Activated T-helper 17 cell treated with anti-CD3 and anti-CD28 coated beads, Interleukin-2, amount 50 U/mL, for 72 hours (primary cell): Measurements from ENCODE around the gene PAQR4. TPM values are rescaled to one million over a fixed set of nuclear protein-coding genes. Genes with fewer than 3 reads are reported as not detected.
"Not testable (repeated sequence)": the region's sequence is repeated elsewhere in the genome, so short reads cannot be mapped to it uniquely, and the experiment has no call there.

Experiments
- ATAC-seq: fragments of 150-1000 bp; cut with Tn5 transposase; replicated peaks from 2 replicates; pipeline ENCODE4 v1.10.0; 2021; ENCODE audit warnings: mild to moderate bottlenecking, moderate library complexity
- H3K27ac Mint-ChIP-seq: one replicate; pipeline ENCODE4 v1.8.0; 2022; ENCODE audit warnings: mixed read lengths
- H3K27me3 Mint-ChIP-seq: one replicate; pipeline ENCODE4 v1.8.0; 2022; ENCODE audit warnings: mixed read lengths
- H3K36me3 Mint-ChIP-seq: one replicate; pipeline ENCODE4 v1.8.0; 2022; ENCODE audit warnings: low read depth, mild to moderate bottlenecking, mixed read lengths
- H3K4me1 Mint-ChIP-seq: one replicate; pipeline ENCODE4 v1.8.0; 2022; ENCODE audit warnings: mixed read lengths
- H3K4me3 Mint-ChIP-seq: one replicate; pipeline ENCODE4 v1.8.0; 2022; ENCODE audit warnings: mild to moderate bottlenecking, mixed read lengths
- H3K9me3 Mint-ChIP-seq: one replicate; pipeline ENCODE4 v1.8.0; 2022; ENCODE audit warnings: mixed read lengths
- total RNA-seq, 2 donors: library from RNA; stranded (reverse); gene quantifications; one replicate each; pipeline ENCODE4 v1.2.3, GENCODE V29; 2022

The PAQR4 gene
- total RNA-seq, result 10 to 100 TPM; 24.4 to 41.4 TPM

DNA sequence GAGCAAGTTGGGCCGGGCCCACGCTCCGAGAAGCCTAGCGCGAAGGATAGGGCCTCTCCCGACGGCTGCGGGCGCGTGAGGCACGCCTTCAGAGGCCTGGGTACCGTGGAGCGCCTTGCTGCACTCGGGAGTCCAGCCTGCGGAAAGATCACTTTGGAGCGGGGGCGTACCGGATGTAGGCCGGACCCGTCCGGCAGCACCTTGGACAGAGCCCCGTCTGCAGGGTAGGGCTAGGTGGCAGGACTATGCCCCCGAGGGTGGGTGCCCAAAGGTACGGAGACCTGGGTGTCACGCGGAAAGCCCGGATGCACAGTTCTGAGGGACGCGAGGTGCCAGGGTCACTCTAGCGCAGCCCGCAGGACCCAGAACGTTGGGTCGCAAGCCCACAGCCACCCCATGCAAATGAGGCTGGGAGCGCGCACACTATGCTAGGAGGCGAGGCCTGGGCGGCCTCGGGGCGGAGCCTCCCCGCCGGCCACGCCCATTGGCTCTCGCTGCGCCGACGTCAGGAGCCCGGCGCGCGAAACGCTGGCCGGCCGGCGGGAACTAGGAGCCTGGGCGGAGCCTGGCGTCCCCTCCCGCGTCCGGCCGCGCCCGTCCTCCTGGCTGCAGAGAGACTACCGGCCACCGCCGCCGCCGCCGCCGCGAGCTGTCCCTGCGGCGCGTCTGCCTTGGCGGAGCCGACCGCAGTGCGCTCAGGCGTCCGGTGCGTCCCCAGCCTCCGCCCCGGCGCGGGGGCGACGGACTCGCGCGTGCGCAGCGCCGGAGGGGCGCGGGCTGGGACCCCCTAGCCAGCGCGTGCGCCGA lies at the start of gene PAQR4:
Gene PAQR4, plus strand, starts transcription at position 611 of the 807 bp plus-strand sequence. CDS start 327 bp downstream, outside the sequence.
- Mint-ChIP-seq H3K4me3 (peak within 1 kb of the TSS; percentile 84), H3K9me3 (no peaks in the 10 kb centered on the region), H3K27ac (peak within 1 kb of the TSS; percentile 48), H3K36me3 (peaks cover 22% of the 10 kb centered on the region), H3K4me1 (peaks cover 12% of the 10 kb centered on the region), H3K27me3 (peaks cover 8% of the 10 kb centered on the region)
- peak; percentile 85 for ATAC-seq

GRCh38 chr16:2919511-2920255 lies 49.5 kb upstream of the PAQR4 start:
- Mint-ChIP-seq H3K27me3 (no peaks in the 10 kb centered on the region), H3K27ac (peak overlapping the region; percentile 10), H3K4me3 (no peak overlapping the region), H3K9me3 (no peaks in the 10 kb centered on the region), H3K4me1 (peaks cover 4% of the 10 kb centered on the region), H3K36me3 (peaks cover 65% of the 10 kb centered on the region)
- ATAC-seq, result peak; percentile 51

GRCh38 chr16:2923481-2923880 lies 45.7 kb upstream of the PAQR4 start:
- peaks cover 18% of the 10 kb centered on the region for H3K4me1 Mint-ChIP-seq
- no peak for ATAC-seq
- no peak overlapping the region for H3K27ac Mint-ChIP-seq
- H3K4me3 Mint-ChIP-seq, result no peak overlapping the region
- H3K27me3 Mint-ChIP-seq, result no peaks in the 10 kb centered on the region
- H3K9me3 Mint-ChIP-seq, result no peaks in the 10 kb centered on the region
- H3K36me3 Mint-ChIP-seq, result peaks cover 36% of the 10 kb centered on the region

DNA sequence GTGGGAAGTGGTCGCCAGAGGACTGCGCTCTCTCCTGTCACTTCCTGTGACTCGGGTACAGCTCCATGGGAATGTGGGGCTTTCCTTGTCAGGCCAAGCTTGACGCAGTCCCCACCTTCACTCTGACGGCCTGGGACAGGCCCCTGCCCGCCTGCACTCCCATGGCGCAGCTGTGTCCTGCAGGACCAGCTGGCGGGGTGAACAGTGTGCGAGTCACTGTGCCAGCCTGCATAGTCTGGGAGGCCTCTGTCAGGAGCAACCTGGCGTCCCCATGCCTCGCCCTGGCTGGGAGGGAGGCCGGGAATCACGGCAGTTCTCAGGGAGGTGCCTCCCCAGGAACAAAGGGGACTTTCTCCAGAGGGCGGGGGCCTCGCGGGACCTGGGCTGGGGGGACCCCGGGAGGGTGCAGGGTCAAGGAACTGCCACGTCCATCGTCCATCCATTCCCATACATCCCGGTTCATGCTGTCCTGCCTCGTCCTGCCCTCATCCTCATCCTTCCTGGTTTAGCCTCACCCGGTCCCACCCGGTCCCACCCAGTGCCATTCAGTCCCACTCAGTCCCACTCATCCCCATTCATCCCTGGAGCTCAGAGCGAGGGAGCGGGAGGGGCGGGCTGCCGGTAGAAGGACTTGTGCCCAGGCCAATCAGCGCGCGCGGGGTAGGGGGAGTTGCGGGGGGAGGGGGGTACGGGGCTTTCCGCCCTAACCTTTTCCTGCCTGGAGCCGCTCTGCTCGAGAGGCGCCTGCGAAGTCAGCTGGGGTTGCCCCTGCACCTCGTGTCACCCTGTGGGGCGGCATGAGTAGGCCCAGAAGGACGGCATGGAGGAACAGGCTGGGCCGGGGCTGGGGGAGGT lies 44.0 kb upstream of the PAQR4 start:
- no peak overlapping the region for H3K4me3 Mint-ChIP-seq
- no peak for ATAC-seq
- H3K4me1 Mint-ChIP-seq, result peaks cover 14% of the 10 kb centered on the region
- peaks cover 21% of the 10 kb centered on the region for H3K36me3 Mint-ChIP-seq
- H3K27me3 Mint-ChIP-seq, result no peaks in the 10 kb centered on the region
- H3K27ac Mint-ChIP-seq, result no peak overlapping the region
- H3K9me3 Mint-ChIP-seq, result no peaks in the 10 kb centered on the region

- peaks cover 14% of the 10 kb centered on the region for H3K4me1 Mint-ChIP-seq
- no peaks in the 10 kb centered on the region for H3K27me3 Mint-ChIP-seq
- peaks cover 18% of the 10 kb centered on the region for H3K36me3 Mint-ChIP-seq
- peak overlapping the region; percentile 39 for H3K27ac Mint-ChIP-seq
- peak overlapping the region; percentile 2 for H3K4me3 Mint-ChIP-seq
- no peak for ATAC-seq
- no peaks in the 10 kb centered on the region for H3K9me3 Mint-ChIP-seq
Measured at GRCh38 chr16:2925951-2926649, 43.0 kb upstream of the PAQR4 start.

DNA sequence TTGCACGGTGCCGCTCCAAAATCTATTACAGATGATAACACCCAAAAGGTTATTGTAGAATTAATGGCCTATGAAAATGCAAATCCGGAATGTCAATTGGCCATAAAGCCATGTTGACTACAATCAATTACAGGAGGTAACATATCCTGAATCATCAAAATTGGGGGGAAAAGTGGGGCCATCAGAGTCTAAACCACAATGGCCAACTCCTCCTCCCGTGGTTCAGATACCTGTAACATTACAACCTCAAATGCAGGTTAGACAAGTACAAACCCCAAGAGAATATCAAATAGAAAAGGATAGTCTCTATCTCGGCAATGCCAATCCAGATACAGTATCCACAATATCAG lies 42.5 kb upstream of the PAQR4 start:
- no peak for ATAC-seq
- peaks cover 14% of the 10 kb centered on the region for H3K4me1 Mint-ChIP-seq
- peak overlapping the region; percentile 39 for H3K27ac Mint-ChIP-seq
- no peaks in the 10 kb centered on the region for H3K27me3 Mint-ChIP-seq
- H3K4me3 Mint-ChIP-seq, result peak overlapping the region; percentile 2
- no peaks in the 10 kb centered on the region for H3K9me3 Mint-ChIP-seq
- peaks cover 19% of the 10 kb centered on the region for H3K36me3 Mint-ChIP-seq

DNA sequence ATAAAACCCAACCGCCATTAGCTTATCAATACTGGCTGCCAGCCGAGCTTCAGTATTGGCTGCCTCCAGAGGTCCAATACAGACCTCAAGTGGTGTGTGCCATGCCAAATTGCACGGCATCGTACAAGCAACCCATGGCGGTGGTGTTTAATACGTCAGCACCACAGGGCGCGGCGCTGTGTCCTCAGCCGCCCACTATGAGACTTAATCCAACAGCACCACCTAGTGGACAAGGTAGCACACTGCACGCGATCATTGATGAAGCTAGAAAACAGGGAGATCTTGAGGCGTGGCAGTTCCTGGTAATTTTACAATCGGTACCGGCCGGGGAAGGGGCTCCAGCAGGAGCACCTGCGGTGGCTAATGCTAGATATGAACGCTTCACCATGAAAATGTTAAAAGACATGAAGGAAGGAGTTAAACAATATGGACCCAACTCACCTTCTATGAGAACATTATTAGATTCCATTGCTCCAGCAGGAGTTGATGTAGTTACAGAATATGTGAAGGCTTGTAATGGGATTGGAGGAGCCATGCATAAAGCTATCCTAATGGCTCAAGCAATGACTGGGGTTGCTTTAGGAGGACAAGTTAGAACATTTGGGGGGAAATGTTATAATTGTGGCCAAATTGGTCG lies 42.0 kb upstream of the PAQR4 start:
- Mint-ChIP-seq H3K9me3 (no peaks in the 10 kb centered on the region), H3K27me3 (no peaks in the 10 kb centered on the region), H3K4me3 (peak overlapping the region; percentile 2), H3K4me1 (peaks cover 14% of the 10 kb centered on the region), H3K36me3 (peaks cover 18% of the 10 kb centered on the region), H3K27ac (peak overlapping the region; percentile 6)
- peak; percentile 99 for ATAC-seq

GRCh38 chr16:2928151-2928550 lies 41.0 kb upstream of the PAQR4 start:
- not testable (repeated sequence) for H3K27ac Mint-ChIP-seq, H3K9me3 Mint-ChIP-seq, H3K27me3 Mint-ChIP-seq, H3K4me3 Mint-ChIP-seq, ATAC-seq
- peaks cover 18% of the 10 kb centered on the region for H3K36me3 Mint-ChIP-seq
- H3K4me1 Mint-ChIP-seq, result peaks cover 14% of the 10 kb centered on the region

- no peaks in the 10 kb centered on the region for H3K27me3 Mint-ChIP-seq
- H3K4me1 Mint-ChIP-seq, result peaks cover 14% of the 10 kb centered on the region
- ATAC-seq, result no peak
- H3K4me3 Mint-ChIP-seq, result no peak overlapping the region
- H3K36me3 Mint-ChIP-seq, result peaks cover 18% of the 10 kb centered on the region
- H3K9me3 Mint-ChIP-seq, result no peaks in the 10 kb centered on the region
- no peak overlapping the region for H3K27ac Mint-ChIP-seq
Measured at GRCh38 chr16:2928796-2929195, 40.4 kb upstream of the PAQR4 start.

- Mint-ChIP-seq H3K4me3 (no peak overlapping the region), H3K36me3 (peaks cover 27% of the 10 kb centered on the region), H3K27me3 (no peaks in the 10 kb centered on the region), H3K27ac (no peak overlapping the region), H3K4me1 (peaks cover 14% of the 10 kb centered on the region), H3K9me3 (no peaks in the 10 kb centered on the region)
- no peak for ATAC-seq
Measured at GRCh38 chr16:2929693-2930092, 39.5 kb upstream of the PAQR4 start.

DNA sequence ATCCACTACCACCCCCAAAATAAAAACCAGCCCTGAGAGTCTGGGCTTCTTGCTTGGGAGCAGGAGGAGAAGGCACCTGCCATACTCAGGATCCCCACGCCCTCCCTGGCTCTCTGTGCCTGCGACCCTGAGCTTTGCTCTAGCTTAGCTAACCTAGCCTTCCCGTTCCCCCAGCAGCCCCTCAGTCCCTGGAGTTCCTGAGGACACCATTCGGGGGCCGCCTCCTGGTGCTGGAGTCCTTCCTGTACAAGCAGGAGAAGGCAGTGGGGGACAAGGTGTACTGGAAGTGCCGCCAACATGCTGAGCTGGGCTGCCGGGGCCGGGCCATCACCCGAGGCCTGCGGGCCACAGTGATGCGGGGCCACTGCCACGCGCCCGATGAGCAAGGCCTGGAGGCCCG lies 38.9 kb upstream of the PAQR4 start:
- no peak for ATAC-seq
- no peaks in the 10 kb centered on the region for H3K27me3 Mint-ChIP-seq
- peaks cover 32% of the 10 kb centered on the region for H3K36me3 Mint-ChIP-seq
- no peak overlapping the region for H3K27ac Mint-ChIP-seq
- H3K9me3 Mint-ChIP-seq, result no peaks in the 10 kb centered on the region
- H3K4me3 Mint-ChIP-seq, result no peak overlapping the region
- H3K4me1 Mint-ChIP-seq, result peaks cover 14% of the 10 kb centered on the region

- H3K27ac Mint-ChIP-seq, H3K9me3 Mint-ChIP-seq, H3K4me3 Mint-ChIP-seq, ATAC-seq, H3K27me3 Mint-ChIP-seq, H3K4me1 Mint-ChIP-seq: not testable (repeated sequence)
- peaks cover 44% of the 10 kb centered on the region for H3K36me3 Mint-ChIP-seq
Measured at GRCh38 chr16:2931231-2931914, 37.8 kb upstream of the PAQR4 start.

DNA sequence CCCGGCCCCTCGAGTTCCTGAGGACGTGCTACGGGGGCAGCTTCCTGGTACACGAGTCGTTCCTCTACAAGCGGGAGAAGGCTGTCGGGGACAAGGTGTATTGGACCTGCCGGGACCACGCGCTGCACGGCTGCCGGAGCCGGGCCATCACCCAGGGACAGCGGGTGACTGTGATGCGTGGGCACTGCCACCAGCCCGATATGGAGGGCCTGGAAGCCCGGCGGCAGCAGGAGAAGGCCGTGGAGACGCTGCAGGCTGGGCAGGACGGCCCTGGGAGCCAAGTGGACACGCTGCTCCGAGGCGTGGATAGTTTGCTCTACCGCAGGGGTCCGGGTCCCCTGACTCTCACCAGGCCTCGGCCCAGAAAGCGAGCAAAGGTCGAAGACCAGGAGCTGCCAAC lies 36.0 kb upstream of the PAQR4 start:
- Mint-ChIP-seq H3K27ac (no peak overlapping the region), H3K9me3 (no peaks in the 10 kb centered on the region), H3K27me3 (no peaks in the 10 kb centered on the region), H3K4me1 (no peaks in the 10 kb centered on the region), H3K36me3 (peaks cover 54% of the 10 kb centered on the region), H3K4me3 (no peak overlapping the region)
- no peak for ATAC-seq
